GM12865 (cell line): Measurements from ENCODE around the gene PEX12.
"Not testable (repeated sequence)": the region's sequence is repeated elsewhere in the genome, so short reads cannot be mapped to it uniquely, and the experiment has no call there.

Experiments used
- DNase-seq: peaks from one replicate; pipeline ENCODE4 v3.0.0; 2010; ENCODE audit warnings: low read depth
- H3K4me3 ChIP-seq: 2 replicates; pipeline ENCODE4 v1.5.1; 2011; ENCODE audit warnings: mild to moderate bottlenecking, low read depth, low read length, control low read depth
- CTCF ChIP-seq: IDR thresholded peaks from 2 replicates; pipeline ENCODE4 v1.5.1; 2011; ENCODE audit warnings: low read length, control low read depth, low read depth, inconsistent platforms; ENCODE audit not compliant: insufficient read depth; ENCODE audit errors: missing control alignments

PEX12 gene

GRCh38 chr17:35578929-35579432 is 610 bp upstream of the PEX12 start:
- peak overlapping the region; percentile 77 for H3K4me3 ChIP-seq
- no peak for TF ChIP-seq CTCF
- DNase-seq, result no peak

GRCh38 chr17:35577830-35578196 is 558 bp downstream of the PEX12 start:
- H3K4me3 ChIP-seq, result peak overlapping the region; percentile 77
- no peak for TF ChIP-seq CTCF
- peak; percentile 30 for DNase-seq

GRCh38 chr17:35575759-35576158 is 2.6 kb downstream of the PEX12 start:
- TF ChIP-seq CTCF, result no peak
- DNase-seq, result no peak
- H3K4me3 ChIP-seq, result no peak overlapping the region

- no peak for TF ChIP-seq CTCF
- no peak for DNase-seq
- H3K4me3 ChIP-seq, result peak overlapping the region; percentile 97
These were observed 9.0 kb downstream of the PEX12 start for GRCh38 chr17:35569405-35569804.

DNA sequence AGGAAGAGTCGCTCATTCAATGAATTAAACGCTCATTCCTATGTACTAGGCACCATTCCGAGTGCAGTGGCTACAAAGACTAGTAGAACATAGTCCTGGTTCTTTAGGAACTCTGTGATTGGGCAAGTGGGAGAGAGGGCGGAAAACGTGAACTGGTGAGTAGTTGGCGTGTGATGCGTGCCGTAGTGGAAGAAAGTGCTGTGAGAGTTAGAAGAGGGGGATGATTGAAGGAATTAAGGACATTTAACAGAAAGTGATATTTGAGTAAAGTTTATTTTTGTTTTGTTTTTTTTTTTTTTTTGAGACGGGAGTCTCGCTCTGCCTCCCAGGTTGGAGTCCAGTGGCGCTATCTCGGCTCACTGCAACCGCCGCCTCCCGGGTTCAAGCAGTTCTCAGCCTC is 9.8 kb downstream of the PEX12 start:
- DNase-seq, result peak; percentile 50
- TF ChIP-seq CTCF, result no peak
- peak overlapping the region; percentile 97 for H3K4me3 ChIP-seq

DNA sequence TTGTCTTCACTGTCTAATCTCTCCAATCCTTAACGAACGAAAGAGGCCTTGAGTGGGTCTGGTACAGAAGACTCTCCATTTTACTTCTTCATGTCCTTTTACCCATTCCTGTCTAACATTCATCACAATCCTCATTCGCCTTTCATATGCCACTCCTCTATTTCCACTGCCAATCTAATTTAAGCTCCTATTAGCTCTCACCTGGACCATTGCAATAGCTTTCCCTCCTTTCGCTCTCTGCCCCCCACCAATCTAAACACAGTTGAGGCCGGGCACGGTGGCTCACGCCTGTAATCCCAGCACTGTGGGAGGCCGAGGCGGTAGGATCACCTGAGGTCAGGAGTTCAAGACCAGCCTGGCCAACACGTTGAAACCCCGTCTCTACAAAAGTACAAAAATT is 11.4 kb downstream of the PEX12 start:
- DNase-seq, result no peak
- no peak overlapping the region for H3K4me3 ChIP-seq
- TF ChIP-seq CTCF, result no peak

- not testable (repeated sequence) for H3K4me3 ChIP-seq, DNase-seq
These were observed 15.2 kb downstream of the PEX12 start for GRCh38 chr17:35563181-35563580.
